ENCODE data around the gene NR0B2. TPM values are rescaled to one million over a fixed set of nuclear protein-coding genes. Genes with fewer than 3 reads are reported as not detected.

The NR0B2 gene
- total RNA-seq, 1 experiment from 2014 or later: 0.34 TPM

GRCh38 chr1:26864610-26865480, 48.9 kb downstream of the NR0B2 start:
- peak overlapping the region; percentile 82 for H3K4me3 Mint-ChIP-seq (ENCODE audit: unreplicated experiment)
- no peaks in the 10 kb centered on the region for H3K9me3 Mint-ChIP-seq (ENCODE audit: unreplicated experiment)
- peak overlapping the region; percentile 94 for H3K27ac Mint-ChIP-seq (ENCODE audit: unreplicated experiment)
- CTCF ChIA-PET: interaction anchor here (0.6 to 1.6 kb wide), 12 partner anchors 14 to 805 kb away, joined by 3 to 8 read pairs (median 4); partner anchors contain the start of gene RPS6KA1
- H3K36me3 Mint-ChIP-seq (ENCODE audit: insufficient read depth, unreplicated experiment): peaks cover 23% of the 10 kb centered on the region
- BruUV-seq (replicated peaks): no TSS peak
- Histone ChIP-seq H3K27me3 (replicated peaks; ENCODE audit: control insufficient read depth, insufficient read depth, low read length) (no peaks in the 10 kb centered on the region), H3K4me1 (0 out of 2 replicates have a peak, but pooled peaks cover 7% of the 10 kb centered on the region), H3K36me3 (ENCODE audit: control insufficient read depth, insufficient read depth, low read length) (no peaks in the 10 kb centered on the region), H3K4me3 (ENCODE audit: low read depth, low read length) (peak overlapping the region; percentile 56), H3K9me3 (no peaks in the 10 kb centered on the region)
- intact Hi-C loops (cut with micrococcal nuclease; ENCODE audit: unreplicated experiment): loop anchor here (1.0 to 10.0 kb wide), 3 partner anchors 12 to 170 kb away; partner anchors contain the start of gene ARID1A
- TF ChIP-seq CTCF (IDR thresholded peaks at IDR 0.05; ENCODE audit: insufficient read depth in 1 of 2, low read depth in 1 of 2, low read length in 1 of 2, severe bottlenecking in 1 of 2, unreplicated experiment in 1 of 2): no peak
- DNase-seq: peak; percentile 95 to 97
- POLR2A ChIA-PET: interaction anchor here (0.6 to 1.4 kb wide), 11 partner anchors 8 to 172 kb away, joined by 3 to 13 read pairs (median 4); partner anchors contain the start of genes GPATCH3, GPN2, NR0B2 and TENT5B
- H3K27me3 Mint-ChIP-seq (ENCODE audit: insufficient read depth, unreplicated experiment): no peaks in the 10 kb centered on the region
- H3K4me1 Mint-ChIP-seq (ENCODE audit: low read depth, unreplicated experiment): peaks cover 14% of the 10 kb centered on the region

- Histone ChIP-seq H3K4me1 (0 out of 2 replicates have a peak, but pooled peaks cover 7% of the 10 kb centered on the region), H3K9me3 (no peaks in the 10 kb centered on the region), H3K27me3 (replicated peaks; ENCODE audit: control insufficient read depth, insufficient read depth, low read length) (no peaks in the 10 kb centered on the region), H3K36me3 (ENCODE audit: control insufficient read depth, insufficient read depth, low read length) (no peaks in the 10 kb centered on the region), H3K4me3 (ENCODE audit: low read depth, low read length) (peak overlapping the region; percentile 47)
- BruUV-seq (replicated peaks): no TSS peak
- peaks cover 23% of the 10 kb centered on the region for H3K36me3 Mint-ChIP-seq (ENCODE audit: insufficient read depth, unreplicated experiment)
- H3K27me3 Mint-ChIP-seq (ENCODE audit: insufficient read depth, unreplicated experiment): no peaks in the 10 kb centered on the region
- H3K27ac Mint-ChIP-seq (ENCODE audit: unreplicated experiment): peak overlapping the region; percentile 94
- no peak for TF ChIP-seq CTCF (IDR thresholded peaks at IDR 0.05; ENCODE audit: insufficient read depth in 1 of 2, low read depth in 1 of 2, low read length in 1 of 2, severe bottlenecking in 1 of 2, unreplicated experiment in 1 of 2)
- H3K4me1 Mint-ChIP-seq (ENCODE audit: low read depth, unreplicated experiment): peaks cover 14% of the 10 kb centered on the region
- intact Hi-C loops (cut with micrococcal nuclease; ENCODE audit: unreplicated experiment): loop anchor here (10.0 kb wide), 1 partner anchor 169 kb away; the partner anchor contains the start of gene ARID1A
- POLR2A ChIA-PET: interaction anchor here (0.8 to 1.2 kb wide), 2 partner anchors 27 to 37 kb away, joined by 3 read pairs; partner anchors contain the start of genes GPATCH3 and GPN2
- peak overlapping the region; percentile 82 for H3K4me3 Mint-ChIP-seq (ENCODE audit: unreplicated experiment)
- H3K9me3 Mint-ChIP-seq (ENCODE audit: unreplicated experiment): no peaks in the 10 kb centered on the region
- CTCF ChIA-PET: interaction anchor here (0.8 kb wide), 1 partner anchor 134 kb away, joined by 3 read pairs; no protein-coding TSS in a partner anchor
- no peak for DNase-seq
Measured at GRCh38 chr1:26863685-26864077, 50.1 kb downstream of the NR0B2 start.

All from Caco-2 (cell line).